Activated CD4-positive, alpha-beta T cell treated with anti-CD3 and anti-CD28 coated beads, Interleukin-2, amount 10 ng/mL, durations not matched to agents 7 days and 5 days (primary cell): Measurements from ENCODE around the gene KAT7. TPM values are rescaled to one million over a fixed set of nuclear protein-coding genes. Genes with fewer than 3 reads are reported as not detected.
A peak's percentile ranks its signal among the peaks of the same experiment; 100 is the strongest.

ENCODE experiments used
- CTCF ChIA-PET: fragments of 350-600 bp; sonication (Branson Sonifier 250); formaldehyde crosslinking; loops from one replicate; lab custom pipeline; 2021; ENCODE audit warnings: antibody characterized with exemption; lab: Charles Lee
- POLR2A ChIA-PET: fragments of 350-600 bp; sonication (Branson Sonifier 250); formaldehyde crosslinking; loops from one replicate; lab custom pipeline; 2021; ENCODE audit warnings: antibody characterized with exemption; lab: Charles Lee
- DNase-seq: peaks from one replicate; pipeline ENCODE4 v3.0.0-alpha.2; 2020
- H3K27ac Mint-ChIP-seq: one replicate; pipeline ENCODE4 v1.8.0; 2021; ENCODE audit warnings: mild to moderate bottlenecking, moderate library complexity, mixed read lengths
- H3K27me3 Mint-ChIP-seq: one replicate; pipeline ENCODE4 v1.8.0; 2021; ENCODE audit warnings: mixed read lengths
- H3K36me3 Mint-ChIP-seq: one replicate; pipeline ENCODE4 v1.8.0; 2021; ENCODE audit warnings: low read depth, mixed read lengths
- H3K4me1 Mint-ChIP-seq: one replicate; pipeline ENCODE4 v1.8.0; 2021; ENCODE audit warnings: mixed read lengths
- H3K4me3 Mint-ChIP-seq: one replicate; pipeline ENCODE4 v1.8.0; 2021; ENCODE audit warnings: mild to moderate bottlenecking, moderate library complexity, mixed read lengths
- H3K9me3 Mint-ChIP-seq: one replicate; pipeline ENCODE4 v1.8.0; 2021; ENCODE audit warnings: mixed read lengths
- total RNA-seq, 2 experiments: library from RNA; stranded (reverse); gene quantifications; one replicate each; pipeline ENCODE4 v1.2.3, GENCODE V29; 2021

Gene KAT7
- total RNA-seq, 2 experiments from 2014 or later = 78.5 to 82.4 TPM

DNA sequence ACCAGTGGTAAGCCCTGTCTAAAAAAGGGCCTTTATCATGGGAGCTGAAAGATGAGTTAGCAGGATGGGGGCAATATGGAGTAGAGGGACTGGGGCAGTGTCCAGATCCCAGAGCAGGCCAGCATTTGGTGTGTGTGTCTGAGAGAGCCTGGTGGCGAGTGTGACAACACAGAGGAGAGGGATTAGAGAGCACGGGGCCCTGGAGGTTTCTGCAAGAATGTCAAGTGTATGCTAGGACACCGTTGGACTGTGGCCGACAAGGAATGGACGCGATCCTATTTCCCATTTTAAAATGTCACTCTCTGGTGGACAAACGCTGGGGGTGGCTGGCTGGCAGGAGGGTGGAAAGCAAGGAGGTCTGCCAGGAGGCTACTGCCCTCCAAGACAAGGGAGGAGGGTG lies 47.0 kb downstream of the KAT7 start:
- ChIA-PET POLR2A (no interaction called here), CTCF (interaction anchor here (0.7 to 1.6 kb wide), 2 partner anchors 10 to 265 kb away, joined by 3 read pairs; no protein-coding TSS in a partner anchor)
- no peaks in the 10 kb centered on the region for H3K4me1 Mint-ChIP-seq
- H3K27ac Mint-ChIP-seq = no peak overlapping the region
- H3K27me3 Mint-ChIP-seq = no peaks in the 10 kb centered on the region
- H3K36me3 Mint-ChIP-seq = peaks cover 32% of the 10 kb centered on the region
- H3K4me3 Mint-ChIP-seq = no peak overlapping the region
- no peaks in the 10 kb centered on the region for H3K9me3 Mint-ChIP-seq
- DNase-seq = no peak

DNA sequence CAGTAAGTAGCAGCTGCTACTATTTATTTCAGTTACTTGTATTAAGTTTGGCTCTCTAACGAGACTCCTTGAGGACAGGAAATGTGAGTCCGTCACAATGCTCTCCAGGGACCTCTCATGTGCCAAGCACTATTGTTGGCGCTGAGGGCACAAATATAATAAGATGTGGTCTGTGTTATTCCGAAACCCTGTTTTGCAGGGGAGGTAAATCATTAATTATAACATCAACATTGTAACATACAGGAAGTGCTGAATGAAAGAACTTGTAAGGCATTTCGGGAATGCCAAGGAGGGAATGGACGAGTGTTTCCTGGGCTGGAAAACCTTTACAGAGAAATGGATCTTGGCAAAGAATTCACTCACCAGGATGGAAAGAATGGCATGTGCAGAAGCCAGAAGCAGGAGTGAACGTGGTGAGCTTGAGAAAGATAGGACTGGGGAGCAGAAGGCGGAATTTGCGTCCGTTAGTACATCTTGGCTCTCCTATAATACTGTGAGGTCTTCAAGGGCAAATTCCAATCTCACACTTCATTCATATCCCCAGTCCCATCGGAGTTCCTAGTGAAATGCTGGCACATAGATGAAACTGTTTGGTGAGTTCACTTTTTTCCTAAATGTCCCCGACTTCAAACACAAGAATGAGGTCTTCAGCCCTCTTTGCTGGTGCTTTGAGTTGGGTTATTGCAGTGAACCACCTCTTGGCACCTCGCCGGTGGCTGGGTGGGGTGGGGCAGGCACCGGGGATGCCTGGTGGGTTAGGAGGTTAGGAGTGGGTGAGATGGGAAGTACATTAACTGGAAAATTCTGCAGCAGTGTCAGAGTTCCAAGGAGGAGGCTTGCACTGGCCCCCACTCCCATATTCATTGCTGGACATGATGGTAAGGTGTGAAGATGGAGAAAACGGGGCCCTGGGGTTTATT lies 47.9 kb downstream of the KAT7 start:
- no peak for DNase-seq
- ChIA-PET POLR2A (no interaction called here), CTCF (interaction anchor here (0.6 kb wide), 2 partner anchors 142 to 153 kb away, joined by 3 to 4 read pairs; no protein-coding TSS in a partner anchor)
- Mint-ChIP-seq H3K36me3 (peaks cover 30% of the 10 kb centered on the region), H3K27me3 (no peaks in the 10 kb centered on the region), H3K27ac (no peak overlapping the region), H3K4me3 (no peak overlapping the region), H3K4me1 (no peaks in the 10 kb centered on the region), H3K9me3 (no peaks in the 10 kb centered on the region)

GRCh38 chr17:49839455-49839854 lies 51.0 kb downstream of the KAT7 start:
- POLR2A ChIA-PET = no interaction called here
- DNase-seq = no peak
- no peak overlapping the region for H3K4me3 Mint-ChIP-seq

DNA sequence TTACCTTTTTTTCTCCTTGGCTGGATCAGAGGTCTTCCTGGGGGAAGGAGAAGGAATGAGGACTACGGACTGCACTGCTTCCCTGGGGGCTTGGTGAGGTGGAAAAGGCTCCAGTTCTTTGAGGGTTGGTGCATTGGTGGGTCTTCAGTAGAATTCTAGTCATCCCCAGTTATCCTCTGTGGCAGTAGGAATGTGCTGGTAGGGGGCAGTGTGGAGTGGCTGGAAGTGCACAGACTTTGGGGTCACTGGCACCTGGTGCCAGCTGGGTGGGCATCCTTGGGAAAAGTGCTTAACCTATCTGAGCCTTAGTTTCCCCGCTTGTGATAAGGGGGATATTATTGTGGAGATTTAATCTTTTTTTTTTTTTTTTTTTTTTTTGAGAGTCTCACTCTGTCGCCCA lies 53.1 kb downstream of the KAT7 start:
- Mint-ChIP-seq H3K9me3 (no peaks in the 10 kb centered on the region), H3K27ac (no peak overlapping the region), H3K4me3 (no peak overlapping the region), H3K36me3 (no peaks in the 10 kb centered on the region), H3K4me1 (peaks cover 20% of the 10 kb centered on the region), H3K27me3 (no peaks in the 10 kb centered on the region)
- ChIA-PET POLR2A (no interaction called here), CTCF (interaction anchor here (0.6 kb wide), 1 partner anchor 10 kb away, joined by 3 read pairs; no protein-coding TSS in a partner anchor)
- no peak for DNase-seq

More at GRCh38 chr17:49839455-49839854, 51.0 kb downstream of the KAT7 start:
- H3K27ac Mint-ChIP-seq = no peak overlapping the region
- H3K36me3 Mint-ChIP-seq = peaks cover 11% of the 10 kb centered on the region
- H3K27me3 Mint-ChIP-seq = no peaks in the 10 kb centered on the region
- H3K4me1 Mint-ChIP-seq = peaks cover 10% of the 10 kb centered on the region
- CTCF ChIA-PET = interaction anchor here (1.1 to 1.9 kb wide), 4 partner anchors 10 to 270 kb away, joined by 3 to 12 read pairs (median 3); no protein-coding TSS in a partner anchor
- no peaks in the 10 kb centered on the region for H3K9me3 Mint-ChIP-seq

- Mint-ChIP-seq H3K27ac (no peak overlapping the region), H3K4me3 (no peak overlapping the region), H3K36me3 (peaks cover 1% of the 10 kb centered on the region), H3K9me3 (no peaks in the 10 kb centered on the region), H3K27me3 (no peaks in the 10 kb centered on the region), H3K4me1 (peaks cover 20% of the 10 kb centered on the region)
- ChIA-PET CTCF (no interaction called here), POLR2A (no interaction called here)
- no peak for DNase-seq
Measured at GRCh38 chr17:49842371-49842770, 53.9 kb downstream of the KAT7 start.

DNA sequence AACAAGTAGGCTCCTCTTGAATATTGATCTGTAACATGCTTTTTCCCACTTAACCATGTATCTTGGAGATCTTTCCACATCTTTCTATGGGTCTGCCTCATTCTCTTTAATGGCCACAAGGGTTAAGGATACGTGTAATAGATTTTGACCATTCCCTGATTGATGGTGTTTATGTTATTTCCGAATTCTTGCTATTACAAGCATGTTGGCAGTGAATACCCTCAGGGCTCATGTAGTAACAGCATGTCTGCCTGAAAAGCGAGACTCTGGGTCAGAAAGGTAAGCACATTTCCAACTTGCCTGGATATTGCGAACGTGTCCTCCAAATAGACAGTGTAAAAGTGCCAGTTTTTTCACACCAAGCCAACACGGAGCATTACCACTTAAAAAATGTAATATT lies 54.4 kb downstream of the KAT7 start:
- Mint-ChIP-seq H3K9me3 (no peaks in the 10 kb centered on the region), H3K27me3 (no peaks in the 10 kb centered on the region), H3K4me1 (peaks cover 20% of the 10 kb centered on the region), H3K27ac (no peak overlapping the region), H3K4me3 (no peak overlapping the region), H3K36me3 (peaks cover 1% of the 10 kb centered on the region)
- DNase-seq = no peak
- ChIA-PET CTCF (interaction anchor here (1.2 kb wide), 1 partner anchor 9 kb away, joined by 3 read pairs; no protein-coding TSS in a partner anchor), POLR2A (no interaction called here)

- H3K36me3 Mint-ChIP-seq = peaks cover 1% of the 10 kb centered on the region
- no peak overlapping the region for H3K4me3 Mint-ChIP-seq
- H3K4me1 Mint-ChIP-seq = peaks cover 20% of the 10 kb centered on the region
- peak; percentile 27 for DNase-seq
- peak overlapping the region; percentile 68 for H3K27ac Mint-ChIP-seq
- ChIA-PET POLR2A (no interaction called here), CTCF (interaction anchor here (0.6 to 1.2 kb wide), 3 partner anchors 9 to 333 kb away, joined by 3 read pairs; no protein-coding TSS in a partner anchor)
- H3K9me3 Mint-ChIP-seq = no peaks in the 10 kb centered on the region
- no peaks in the 10 kb centered on the region for H3K27me3 Mint-ChIP-seq
Measured at GRCh38 chr17:49843774-49844350, 55.4 kb downstream of the KAT7 start.

- peaks cover 1% of the 10 kb centered on the region for H3K36me3 Mint-ChIP-seq
- H3K27me3 Mint-ChIP-seq = no peaks in the 10 kb centered on the region
- H3K4me1 Mint-ChIP-seq = peaks cover 21% of the 10 kb centered on the region
- peak overlapping the region; percentile 10 for H3K27ac Mint-ChIP-seq
- H3K9me3 Mint-ChIP-seq = no peaks in the 10 kb centered on the region
- no peak overlapping the region for H3K4me3 Mint-ChIP-seq
- ChIA-PET CTCF (interaction anchor here (1.1 to 1.6 kb wide), 2 partner anchors 10 to 288 kb away, joined by 3 to 4 read pairs; no protein-coding TSS in a partner anchor), POLR2A (interaction anchor here (0.5 kb wide), 1 partner anchor 24 kb away, joined by 4 read pairs; no protein-coding TSS in a partner anchor)
- no peak for DNase-seq
Measured at GRCh38 chr17:49845321-49845720, 56.8 kb downstream of the KAT7 start.

GRCh38 chr17:49846938-49847712 lies 58.6 kb downstream of the KAT7 start:
- DNase-seq = no peak
- ChIA-PET CTCF (interaction anchor here (0.8 to 0.9 kb wide), 2 partner anchors 149 to 291 kb away, joined by 3 to 4 read pairs; no protein-coding TSS in a partner anchor), POLR2A (no interaction called here)
- Mint-ChIP-seq H3K4me1 (peaks cover 35% of the 10 kb centered on the region), H3K4me3 (no peak overlapping the region), H3K36me3 (peaks cover 1% of the 10 kb centered on the region), H3K27ac (no peak overlapping the region), H3K27me3 (peaks cover 4% of the 10 kb centered on the region), H3K9me3 (no peaks in the 10 kb centered on the region)

GRCh38 chr17:49848019-49848473 lies 59.6 kb downstream of the KAT7 start, which contains the start of gene TAC4:
Gene TAC4, minus strand, starts transcription at chr17:49848069. Its CDS starts 52 bp downstream, at chr17:49848017.
- Mint-ChIP-seq H3K27me3 (peaks cover 5% of the 10 kb centered on the region), H3K36me3 (peaks cover 1% of the 10 kb centered on the region), H3K4me3 (no peak within 1 kb of the TSS), H3K9me3 (no peaks in the 10 kb centered on the region), H3K27ac (no peak within 1 kb of the TSS), H3K4me1 (peaks cover 35% of the 10 kb centered on the region)
- ChIA-PET POLR2A (no interaction called here), CTCF (interaction anchor here (0.9 to 2.7 kb wide), 2 partner anchors 8 to 148 kb away, joined by 3 to 12 read pairs; no protein-coding TSS in a partner anchor)
- DNase-seq = no peak

- H3K9me3 Mint-ChIP-seq = no peaks in the 10 kb centered on the region
- CTCF ChIA-PET = interaction anchor here (1.0 to 2.7 kb wide), 5 partner anchors 9 to 292 kb away, joined by 3 to 12 read pairs (median 6); no protein-coding TSS in a partner anchor
- POLR2A ChIA-PET = no interaction called here
- peaks cover 32% of the 10 kb centered on the region for H3K4me1 Mint-ChIP-seq
- peaks cover 1% of the 10 kb centered on the region for H3K36me3 Mint-ChIP-seq
- no peak for DNase-seq
- H3K27me3 Mint-ChIP-seq = peaks cover 5% of the 10 kb centered on the region
- H3K4me3 Mint-ChIP-seq = no peak overlapping the region
- H3K27ac Mint-ChIP-seq = no peak overlapping the region
Measured at GRCh38 chr17:49848739-49849138, 60.3 kb downstream of the KAT7 start.

DNA sequence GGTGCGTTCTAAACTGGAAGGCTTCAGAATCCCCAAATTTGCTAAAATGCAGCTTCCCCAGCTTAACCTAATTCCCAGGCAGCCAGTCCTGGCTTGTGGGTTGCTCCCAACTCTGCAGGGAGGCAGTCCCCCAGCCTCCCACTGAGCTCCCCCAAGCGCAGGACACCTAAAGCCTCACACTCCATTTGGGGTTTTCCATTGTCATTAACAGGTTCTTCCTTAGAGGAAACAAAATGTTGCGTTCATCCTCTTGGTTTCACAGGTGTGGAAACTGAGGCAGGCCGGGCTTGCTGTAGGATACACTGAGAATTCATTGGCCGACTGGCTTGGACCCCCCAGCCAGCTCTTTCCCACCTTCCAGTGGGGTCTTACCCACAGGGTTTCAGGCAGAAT lies 61.7 kb downstream of the KAT7 start:
- Mint-ChIP-seq H3K27ac (peak overlapping the region; percentile 93), H3K4me1 (peaks cover 23% of the 10 kb centered on the region), H3K9me3 (no peaks in the 10 kb centered on the region), H3K4me3 (peak overlapping the region; percentile 88), H3K36me3 (peaks cover 1% of the 10 kb centered on the region), H3K27me3 (peaks cover 9% of the 10 kb centered on the region)
- CTCF ChIA-PET = interaction anchor here (0.5 to 2.7 kb wide), 8 partner anchors 10 to 590 kb away, joined by 3 to 12 read pairs (median 5); no protein-coding TSS in a partner anchor
- POLR2A ChIA-PET = interaction anchor here (0.6 kb wide), 1 partner anchor 62 kb away, joined by 4 read pairs; the partner anchor contains the start of gene KAT7
- no peak for DNase-seq
